Measurements from ENCODE around the gene BRSK1.

DNA sequence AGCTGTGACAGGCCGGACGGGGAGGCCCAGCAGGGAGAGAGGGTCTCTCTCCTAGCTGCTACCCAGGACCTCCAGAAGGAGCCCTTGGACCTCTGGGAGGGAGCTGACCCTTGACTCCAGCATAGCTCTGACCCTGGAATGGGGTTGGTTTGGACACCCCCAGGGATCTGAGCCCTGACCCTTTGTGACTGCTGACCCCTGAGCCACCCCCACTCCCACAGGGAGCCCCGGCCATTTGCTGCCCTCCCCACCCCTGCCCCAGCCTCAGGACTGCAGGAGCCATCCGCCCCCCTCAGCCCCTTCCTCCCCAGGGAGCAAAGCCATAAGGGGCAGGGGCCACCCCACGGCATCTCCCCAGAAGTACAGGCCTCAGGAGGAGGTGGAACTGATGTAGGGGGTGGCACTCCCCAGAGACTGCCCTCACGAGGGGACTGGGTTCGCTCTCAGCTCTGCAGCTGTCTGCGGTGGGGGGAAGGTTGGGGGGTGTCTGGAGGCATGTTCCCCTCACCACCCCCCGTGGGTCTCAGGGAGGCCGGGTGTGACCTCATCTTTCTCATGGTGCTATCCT, 63.7 kb downstream of the BRSK1 start:
- TF ChIP-seq, protein P1, sequence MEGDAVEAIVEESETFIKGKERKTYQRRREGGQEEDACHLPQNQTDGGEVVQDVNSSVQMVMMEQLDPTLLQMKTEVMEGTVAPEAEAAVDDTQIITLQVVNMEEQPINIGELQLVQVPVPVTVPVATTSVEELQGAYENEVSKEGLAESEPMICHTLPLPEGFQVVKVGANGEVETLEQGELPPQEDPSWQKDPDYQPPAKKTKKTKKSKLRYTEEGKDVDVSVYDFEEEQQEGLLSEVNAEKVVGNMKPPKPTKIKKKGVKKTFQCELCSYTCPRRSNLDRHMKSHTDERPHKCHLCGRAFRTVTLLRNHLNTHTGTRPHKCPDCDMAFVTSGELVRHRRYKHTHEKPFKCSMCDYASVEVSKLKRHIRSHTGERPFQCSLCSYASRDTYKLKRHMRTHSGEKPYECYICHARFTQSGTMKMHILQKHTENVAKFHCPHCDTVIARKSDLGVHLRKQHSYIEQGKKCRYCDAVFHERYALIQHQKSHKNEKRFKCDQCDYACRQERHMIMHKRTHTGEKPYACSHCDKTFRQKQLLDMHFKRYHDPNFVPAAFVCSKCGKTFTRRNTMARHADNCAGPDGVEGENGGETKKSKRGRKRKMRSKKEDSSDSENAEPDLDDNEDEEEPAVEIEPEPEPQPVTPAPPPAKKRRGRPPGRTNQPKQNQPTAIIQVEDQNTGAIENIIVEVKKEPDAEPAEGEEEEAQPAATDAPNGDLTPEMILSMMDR (IDR thresholded peaks at IDR 0.05) = no peak
- TF ChIP-seq POLR2A (IDR thresholded peaks at IDR 0.05) = no peak
